GM03348 (cell line): ENCODE measurements around the gene FN3KRP.
A peak's percentile ranks its signal among the peaks of the same experiment; 100 is the strongest.
"Not testable (repeated sequence)": the region's sequence is repeated elsewhere in the genome, so short reads cannot be mapped to it uniquely, and the experiment has no call there.

ENCODE experiments used
- DNase-seq: peaks from one replicate; pipeline ENCODE4 v3.0.0; 2012; ENCODE audit warnings: low spot score

FN3KRP gene

DNA sequence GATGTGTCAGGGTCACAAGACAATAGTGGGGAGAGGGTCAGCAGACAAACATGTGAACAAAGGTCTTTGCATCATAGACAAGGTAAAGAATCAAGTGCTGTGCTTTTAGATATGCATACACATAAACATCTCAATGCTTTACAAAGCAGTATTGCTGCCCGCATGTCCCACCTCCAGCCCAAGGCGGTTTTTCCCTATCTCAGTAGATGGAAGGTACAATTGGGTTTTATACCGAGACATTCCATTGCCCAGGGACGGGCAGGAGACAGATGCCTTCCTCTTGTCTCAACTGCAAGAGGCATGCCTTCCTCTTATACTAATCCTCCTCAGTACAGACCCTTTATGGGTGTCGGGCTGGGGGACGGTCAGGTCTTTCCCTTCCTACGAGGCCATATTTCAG, 28.2 kb downstream of the FN3KRP start:
- DNase-seq: not testable (repeated sequence)

DNA sequence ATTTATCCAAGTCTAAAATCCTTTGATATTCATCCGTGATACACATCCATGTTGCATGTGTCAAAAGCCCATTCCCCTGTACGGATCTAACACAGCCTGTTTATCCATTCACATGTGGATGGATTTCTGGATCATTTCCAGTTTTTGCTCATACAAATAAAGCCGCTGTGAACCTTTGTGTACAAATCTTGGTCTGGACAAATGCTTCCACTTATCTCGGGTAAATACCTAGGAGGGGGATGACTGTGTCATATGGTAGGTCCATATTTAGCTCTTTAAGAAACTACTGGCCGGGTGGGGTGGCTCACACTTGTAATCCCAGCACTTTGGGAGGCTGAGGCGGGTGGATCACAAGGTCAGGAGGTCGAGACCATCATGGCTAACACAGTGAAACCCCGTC, 29.0 kb downstream of the FN3KRP start:
- DNase-seq: no peak

DNA sequence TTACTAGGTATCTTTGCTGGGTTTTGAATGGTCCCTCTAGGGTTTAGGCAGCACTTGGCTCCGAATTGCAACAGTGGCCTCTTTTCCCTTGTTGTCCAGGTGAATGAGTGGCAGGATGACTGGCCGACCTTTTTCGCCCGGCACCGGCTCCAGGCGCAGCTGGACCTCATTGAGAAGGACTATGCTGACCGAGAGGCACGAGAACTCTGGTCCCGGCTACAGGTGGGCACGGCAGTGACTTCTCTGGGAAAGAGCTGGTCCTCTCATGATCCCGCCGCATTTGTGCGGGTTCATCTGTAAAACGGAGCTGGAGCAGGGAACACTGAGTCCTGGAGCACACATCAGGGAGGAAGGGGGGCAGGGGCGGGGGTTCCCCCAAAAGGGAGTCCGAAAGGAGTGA, 32.2 kb downstream of the FN3KRP start:
- no peak for DNase-seq

DNA sequence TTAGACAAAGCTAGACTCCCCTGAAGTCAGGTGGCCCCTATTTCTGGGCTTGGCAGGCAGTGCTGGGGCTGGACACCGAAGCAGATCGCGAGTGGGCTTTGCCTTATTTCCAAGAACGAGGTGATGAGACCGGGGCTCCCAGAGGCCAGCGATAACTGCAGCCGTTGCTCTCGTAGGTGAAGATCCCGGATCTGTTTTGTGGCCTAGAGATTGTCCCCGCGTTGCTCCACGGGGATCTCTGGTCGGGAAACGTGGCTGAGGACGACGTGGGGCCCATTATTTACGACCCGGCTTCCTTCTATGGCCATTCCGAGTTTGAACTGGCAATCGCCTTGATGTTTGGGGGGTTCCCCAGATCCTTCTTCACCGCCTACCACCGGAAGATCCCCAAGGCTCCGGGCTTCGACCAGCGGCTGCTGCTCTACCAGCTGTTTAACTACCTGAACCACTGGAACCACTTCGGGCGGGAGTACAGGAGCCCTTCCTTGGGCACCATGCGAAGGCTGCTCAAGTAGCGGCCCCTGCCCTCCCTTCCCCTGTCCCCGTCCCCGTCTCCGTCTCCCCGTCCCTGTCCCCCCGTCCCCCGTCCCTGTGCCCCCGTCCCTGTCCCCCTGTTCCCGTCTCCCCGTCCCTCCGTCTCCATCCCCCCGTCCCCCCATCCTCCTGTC, 33.9 kb downstream of the FN3KRP start:
- DNase-seq: no peak

DNA sequence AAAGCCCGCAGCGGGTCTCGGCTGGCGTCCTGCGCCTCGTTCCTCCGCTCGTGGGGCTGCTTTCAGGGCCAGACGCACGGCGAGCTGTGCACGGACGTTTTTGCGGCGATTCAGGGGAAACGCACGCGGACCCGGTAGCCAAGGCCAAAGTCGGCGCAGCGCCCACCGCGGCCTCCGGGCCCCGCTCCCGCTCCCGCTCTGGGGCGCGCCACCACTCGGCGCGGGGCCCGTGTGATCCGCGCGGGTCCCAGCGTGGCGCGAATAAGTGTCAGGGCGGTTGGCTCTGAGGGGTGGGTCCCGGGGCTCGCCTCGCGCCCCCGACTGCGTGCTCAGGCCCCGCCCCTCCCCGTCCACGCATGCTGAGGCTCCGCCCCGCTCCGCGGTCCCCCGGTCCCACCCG, 34.7 kb downstream of the FN3KRP start:
- DNase-seq: no peak

DNA sequence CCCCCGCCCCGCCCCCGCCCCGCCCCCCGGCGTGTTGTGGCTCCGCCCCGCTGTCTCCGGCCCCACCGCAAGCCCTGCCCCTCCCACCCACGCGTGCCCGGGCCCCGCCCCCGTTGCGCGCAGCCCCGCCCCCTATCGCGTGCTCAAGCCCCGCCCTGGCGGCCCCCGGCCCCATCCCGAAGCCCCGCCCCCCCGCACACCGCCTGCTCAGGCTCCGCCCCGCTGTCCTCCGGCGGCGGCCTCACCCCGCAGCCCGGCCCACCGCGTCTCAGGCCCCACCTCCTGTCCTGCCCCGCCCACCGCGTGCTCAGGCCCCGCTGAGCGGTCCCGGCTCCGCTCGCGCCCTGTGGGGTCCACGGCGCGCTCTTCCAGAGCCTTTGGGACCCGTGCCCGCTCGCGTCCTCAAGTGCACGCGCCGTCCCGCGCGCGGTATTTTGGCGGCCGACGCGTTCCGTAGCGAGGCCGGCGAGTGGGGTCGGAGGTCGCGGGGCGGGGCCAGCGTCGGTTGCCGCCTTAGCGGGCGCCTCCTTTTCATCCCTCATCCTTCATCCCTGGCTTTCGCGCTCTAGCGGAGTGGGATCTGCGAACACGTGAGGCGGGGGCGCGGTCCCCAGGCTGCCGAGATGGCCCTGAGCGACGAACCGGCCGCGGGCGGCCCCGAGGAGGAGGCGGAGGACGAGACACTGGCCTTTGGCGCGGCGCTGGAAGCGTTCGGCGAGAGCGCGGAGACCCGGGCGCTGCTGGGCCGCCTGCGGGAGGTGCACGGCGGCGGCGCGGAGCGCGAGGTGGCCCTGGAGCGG, 35.3 kb downstream of the FN3KRP start, which contains the start of gene TBCD:
TSS of gene TBCD (plus strand) at position 495 of the 800 bp plus-strand sequence. CDS start at position 624, 129 bp downstream.
- peak; percentile 99 for DNase-seq

DNA sequence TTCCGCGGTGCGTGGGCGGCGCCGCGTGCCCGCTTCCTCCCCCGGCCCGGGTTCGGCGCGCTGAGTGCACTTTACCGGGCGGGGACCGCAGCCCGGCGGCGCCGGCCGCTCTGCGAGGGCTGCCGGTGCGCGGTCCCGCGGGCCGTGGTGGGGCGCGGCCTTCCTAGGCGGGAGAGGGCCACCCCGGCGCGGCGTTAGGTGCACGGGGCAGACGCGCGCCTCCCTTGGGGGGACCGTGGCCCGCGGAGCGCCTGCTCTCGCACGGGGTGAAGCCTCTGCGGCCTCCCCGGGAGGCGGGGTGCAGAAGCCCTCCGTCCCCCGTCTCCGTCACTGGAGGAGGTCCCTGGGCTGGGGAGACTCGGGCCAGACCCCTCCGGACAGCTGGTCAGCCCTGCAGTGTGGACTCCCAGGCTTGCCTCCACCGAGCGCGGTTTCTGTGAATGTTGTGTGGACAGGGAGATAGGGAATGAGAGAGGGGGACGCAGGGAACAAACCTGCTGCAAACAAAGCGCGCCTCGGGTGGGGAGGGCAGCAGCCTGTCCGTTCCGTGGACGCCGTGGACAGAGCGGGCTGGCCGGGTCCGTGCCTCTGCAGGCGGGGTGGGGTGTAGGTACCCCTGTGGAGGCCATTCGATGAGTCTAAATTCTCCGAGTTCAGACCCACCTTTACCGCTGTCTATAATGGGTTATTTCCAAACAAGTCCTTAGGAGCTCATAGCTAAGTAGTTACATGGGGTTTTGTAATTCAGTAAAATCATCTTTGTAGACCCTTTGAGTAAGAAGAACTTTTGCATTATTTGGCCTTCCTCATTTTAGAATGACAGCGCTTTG, 36.1 kb downstream of the FN3KRP start:
- peak; percentile 67 for DNase-seq

DNA sequence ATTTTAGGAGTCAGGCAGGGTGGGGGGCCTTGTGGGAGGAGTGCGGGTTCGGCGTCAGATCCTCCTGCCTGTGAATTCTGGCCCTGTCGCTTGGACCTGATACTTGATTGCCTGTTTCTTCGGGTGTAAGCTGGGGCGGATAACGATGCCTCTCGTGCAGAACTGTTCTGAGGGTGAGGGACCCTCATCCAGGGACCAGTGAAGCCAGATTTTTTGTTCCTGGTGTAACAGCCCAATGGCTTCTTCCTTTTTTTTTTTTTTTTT, 36.6 kb downstream of the FN3KRP start:
- DNase-seq: no peak

DNA sequence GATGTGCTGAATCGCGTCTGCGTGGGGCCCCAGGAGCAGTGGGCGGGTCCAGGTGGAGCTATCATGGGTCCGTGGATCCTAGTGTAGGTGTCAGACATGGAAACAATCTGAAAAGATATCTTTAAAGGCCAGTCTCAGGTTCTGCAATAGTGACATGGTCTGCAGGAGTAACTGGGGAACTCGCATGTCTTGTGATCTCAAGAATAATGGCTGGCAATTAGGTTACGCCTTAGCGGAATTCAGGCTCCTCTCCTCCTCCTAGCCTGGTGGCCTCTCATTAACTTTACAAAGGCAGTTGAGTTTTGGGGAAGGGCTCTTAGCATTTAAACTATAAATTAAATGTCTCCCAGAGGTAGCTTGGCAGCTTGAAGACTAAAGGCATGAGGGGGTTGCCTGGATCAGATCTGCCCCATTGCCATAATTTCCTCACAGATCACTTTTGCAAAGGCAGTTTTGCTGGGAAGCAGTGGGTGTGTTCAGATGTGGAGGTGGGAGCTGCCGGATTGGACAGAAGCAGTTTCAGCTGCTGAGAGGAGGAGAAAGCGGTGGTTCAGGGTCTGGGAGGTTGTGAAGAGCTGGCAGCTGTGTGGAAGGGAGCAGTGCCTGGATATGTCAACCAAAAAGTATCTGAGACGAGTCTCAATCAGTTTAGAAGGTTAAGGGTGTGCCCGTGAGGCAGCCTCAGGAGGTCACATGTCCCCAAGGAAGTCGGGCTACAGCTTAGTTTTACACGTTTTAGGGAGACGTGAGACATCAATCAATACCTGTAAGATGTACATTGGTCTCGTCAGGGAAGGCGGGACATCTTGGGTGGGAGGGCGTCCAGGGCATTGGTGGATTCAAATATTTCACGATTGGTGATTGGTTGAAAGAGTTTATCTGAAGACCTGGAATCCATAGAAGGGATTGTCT, 38.0 kb downstream of the FN3KRP start:
- DNase-seq: no peak

DNA sequence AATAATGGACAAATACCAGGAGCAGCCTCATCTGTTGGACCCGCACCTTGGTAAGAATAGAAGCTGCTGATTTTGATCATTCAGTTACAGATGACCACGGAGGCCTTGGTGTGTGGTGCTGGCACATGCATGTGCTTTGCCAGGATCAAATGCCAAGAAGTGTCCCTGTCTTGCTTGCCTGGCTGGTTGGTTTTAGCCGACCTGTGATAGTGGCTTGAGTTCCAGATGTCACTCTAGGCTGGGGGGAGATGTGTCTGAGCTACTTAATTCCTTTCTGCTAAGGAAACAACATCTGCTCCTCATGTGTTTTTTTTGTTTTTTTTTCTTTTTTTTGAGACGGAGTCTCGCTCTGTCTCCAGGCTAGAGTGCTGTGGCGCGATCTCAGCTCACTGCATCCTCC, 39.7 kb downstream of the FN3KRP start:
- DNase-seq: no peak

DNA sequence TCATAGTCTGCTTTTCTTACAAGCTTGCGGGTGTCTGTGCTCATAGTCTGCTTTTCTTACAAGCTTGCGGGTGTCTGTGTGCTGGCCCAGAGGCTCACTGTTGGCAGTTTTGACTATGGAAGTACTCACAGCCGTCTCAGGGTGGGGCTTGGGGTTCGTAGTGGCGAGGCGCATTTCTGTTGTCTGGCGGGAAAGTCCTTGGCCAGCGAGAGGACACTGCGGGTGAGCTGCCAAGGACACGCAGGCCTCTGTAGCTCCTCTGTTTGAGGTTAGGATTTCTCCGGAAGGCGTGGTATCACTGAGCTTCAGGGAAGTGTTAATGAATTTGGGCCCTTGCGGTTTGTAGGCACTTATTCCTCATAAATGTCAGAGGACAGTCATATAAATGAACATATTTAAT, 48.9 kb downstream of the FN3KRP start:
- no peak for DNase-seq

DNA sequence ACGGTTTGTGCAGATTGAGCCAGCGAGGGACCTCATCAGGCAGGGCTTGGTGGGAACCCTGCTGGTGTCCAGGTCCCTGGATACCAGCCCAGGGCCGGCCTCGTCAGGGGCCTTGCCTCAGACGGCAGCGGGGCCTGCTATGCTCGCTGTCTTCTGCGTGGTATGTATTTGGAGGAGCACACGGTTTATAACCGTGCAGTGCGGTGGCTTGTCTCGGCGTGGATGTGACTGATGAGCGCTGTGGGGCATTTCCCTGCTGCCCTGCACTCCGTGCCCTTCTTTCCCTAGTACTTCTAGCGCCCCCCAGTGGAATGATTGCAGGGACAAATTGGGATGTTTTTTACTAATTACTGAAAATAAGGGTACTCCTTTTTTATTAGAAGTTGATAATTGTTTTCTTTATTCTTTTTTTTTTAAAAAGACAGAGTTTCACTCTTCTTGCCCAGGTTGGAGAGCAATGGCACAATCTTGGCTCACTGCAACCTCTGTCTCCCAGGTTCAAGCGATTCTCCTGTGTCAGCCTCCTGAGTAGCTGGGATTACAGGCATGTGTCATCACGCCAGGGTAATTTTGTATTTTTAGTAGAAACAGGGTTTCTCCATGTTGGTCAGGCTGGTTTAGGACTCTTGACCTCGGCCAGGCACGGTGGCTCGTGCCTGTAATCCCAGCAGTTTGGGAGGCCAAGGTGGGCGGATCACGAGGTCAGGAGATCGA, 50.7 kb downstream of the FN3KRP start:
- DNase-seq: peak; percentile 68

DNA sequence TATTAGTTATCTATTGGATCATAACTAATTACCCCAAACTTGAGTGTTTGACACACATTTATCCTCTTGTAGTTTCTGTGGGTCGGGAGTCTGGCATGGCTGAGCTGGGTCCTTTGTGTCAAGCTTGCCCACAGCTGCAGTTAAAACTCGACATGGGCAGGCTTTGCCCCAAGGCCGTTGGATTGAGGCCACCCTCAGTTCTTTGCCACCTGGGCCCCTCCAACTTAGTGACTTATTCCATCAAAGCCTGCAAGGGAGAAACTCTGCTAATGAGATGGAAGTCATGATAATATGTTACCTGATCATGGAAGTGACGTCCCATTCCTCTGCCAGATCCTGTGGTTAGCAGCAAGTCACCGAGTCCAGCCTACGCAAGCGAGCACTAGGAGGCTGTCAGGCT, 52.5 kb downstream of the FN3KRP start:
- no peak for DNase-seq

DNA sequence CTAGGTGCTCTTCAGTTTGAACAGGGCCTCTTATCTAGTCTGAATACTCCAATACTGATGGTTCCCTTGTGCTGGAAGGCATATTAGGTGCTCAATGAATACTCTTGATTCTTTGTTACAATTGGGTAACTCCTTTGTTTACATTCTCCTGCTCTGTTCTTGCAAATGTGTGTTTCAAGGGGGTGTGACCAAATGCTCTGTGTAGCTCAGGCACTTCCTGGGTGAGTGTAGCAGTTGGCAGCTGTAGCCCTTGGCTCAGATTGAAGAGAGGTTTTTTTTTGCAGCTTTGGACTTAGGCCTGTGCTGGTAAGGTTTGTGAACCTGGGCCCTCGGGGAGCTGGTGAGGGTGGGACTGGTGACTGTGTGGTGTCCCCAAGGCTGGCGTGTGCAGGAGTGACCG, 55.5 kb downstream of the FN3KRP start:
- peak; percentile 85 for DNase-seq

DNA sequence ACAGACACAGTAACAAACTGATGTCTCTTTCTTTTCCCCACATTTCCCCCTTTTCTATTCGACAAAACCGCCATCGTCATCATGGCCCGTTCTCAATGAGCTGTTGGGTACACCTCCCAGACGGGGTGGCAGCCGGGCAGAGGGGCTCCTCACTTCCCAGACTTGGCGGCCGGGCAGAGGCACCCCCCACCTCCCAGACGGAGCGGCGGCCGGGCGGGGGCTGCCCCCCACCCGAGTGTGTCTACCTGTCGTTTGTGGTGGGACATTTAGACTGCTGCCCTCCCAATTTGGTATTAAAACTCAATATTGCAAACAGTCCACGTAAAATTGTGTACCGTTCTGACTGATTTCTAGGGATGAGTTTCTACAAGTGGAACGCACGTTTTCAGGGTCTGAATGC, 58.0 kb downstream of the FN3KRP start:
- DNase-seq: not testable (repeated sequence)

DNA sequence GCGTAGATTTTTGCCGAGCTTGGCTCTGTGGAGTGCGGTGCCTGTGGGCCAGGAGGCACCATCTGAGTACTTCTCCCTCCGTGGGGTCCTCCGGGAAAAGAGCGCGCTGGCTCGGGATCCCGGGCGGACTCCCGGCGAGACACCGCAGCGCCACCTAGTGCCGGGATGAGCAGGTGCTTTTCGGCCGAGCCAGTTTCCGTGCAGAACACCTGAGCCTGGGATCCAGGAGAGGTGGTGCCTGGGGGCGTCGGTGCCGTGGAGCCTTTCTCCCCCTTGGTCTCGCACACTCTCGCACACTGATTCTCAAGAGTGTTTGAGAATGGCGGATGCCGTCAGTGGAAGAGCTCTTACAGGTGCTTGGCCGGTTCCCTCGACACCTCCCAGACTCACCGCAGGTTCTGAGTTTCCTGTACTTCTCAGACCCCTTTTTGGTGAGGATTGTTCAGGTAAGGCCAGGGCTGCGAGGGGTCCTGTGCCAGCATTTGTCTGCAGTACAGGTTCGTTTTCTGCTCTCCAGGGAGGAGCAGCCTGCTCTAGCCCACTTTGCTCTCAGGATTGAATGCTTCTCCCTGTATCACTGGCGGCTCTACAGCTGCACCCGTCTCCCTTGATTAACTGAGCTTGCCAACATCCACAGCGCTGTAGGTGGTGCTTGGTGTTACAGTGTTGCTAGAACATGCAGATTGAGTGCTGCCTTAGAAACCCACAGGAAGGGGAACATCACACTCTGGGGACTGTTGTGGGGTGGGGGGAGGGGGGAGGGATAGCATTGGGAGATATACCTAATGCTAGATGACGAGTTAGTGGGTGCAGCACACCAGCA, 58.7 kb downstream of the FN3KRP start:
- peak; percentile 90 for DNase-seq

DNA sequence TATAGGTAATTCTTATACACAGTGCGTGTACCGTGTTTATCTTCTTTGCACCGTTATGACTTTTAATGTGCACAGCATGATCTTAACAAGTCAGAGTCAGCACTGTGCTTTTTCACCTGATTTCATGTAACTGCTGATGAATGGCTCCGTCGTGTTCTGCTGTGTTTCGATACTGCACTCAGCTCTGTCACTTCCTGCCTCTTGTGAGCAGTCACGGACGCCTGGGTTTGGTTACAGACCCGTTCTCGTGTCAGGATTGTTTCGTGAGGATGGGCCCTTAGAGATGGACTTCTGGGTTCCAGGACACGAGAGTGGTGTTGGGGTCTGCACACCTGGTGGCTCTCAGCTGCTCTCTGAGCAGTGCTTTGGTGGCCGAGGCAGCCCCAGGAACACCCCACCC, 59.9 kb downstream of the FN3KRP start:
- DNase-seq: no peak
